H9 (cell line): ENCODE results near the gene UBE3B. TPM values are rescaled to one million over a fixed set of nuclear protein-coding genes. Genes with fewer than 3 reads are reported as not detected.

Experiments
- DNase-seq: peaks from one replicate; pipeline ENCODE4 v3.0.0-alpha.2; 2017
- H2AFZ ChIP-seq: one replicate; pipeline ENCODE4 v1.6.1; 2013; ENCODE audit warnings: mild to moderate bottlenecking, low read length, control low read depth, moderate library complexity
- H2AK5ac ChIP-seq: 2 replicates; pipeline ENCODE4 v1.6.1; 2013; ENCODE audit warnings: low read length, control low read depth, mixed read lengths; ENCODE audit not compliant: insufficient read length
- H2BK120ac ChIP-seq: one replicate; pipeline ENCODE4 v1.6.1; 2013; ENCODE audit warnings: low read depth, mild to moderate bottlenecking, low read length, control low read depth, inconsistent platforms; ENCODE audit not compliant: poor library complexity, severe bottlenecking
- H2BK12ac ChIP-seq: 2 replicates; pipeline ENCODE4 v1.6.1; 2013; ENCODE audit warnings: low read length, control low read depth, mixed read lengths, low read depth; ENCODE audit not compliant: insufficient read length
- H2BK15ac ChIP-seq: 2 replicates; pipeline ENCODE4 v1.6.1; 2013; ENCODE audit warnings: low read depth, low read length, control low read depth
- H2BK20ac ChIP-seq: one replicate; pipeline ENCODE4 v1.6.1; 2013; ENCODE audit warnings: low read depth, mild to moderate bottlenecking, low read length, control low read depth, inconsistent platforms; ENCODE audit not compliant: poor library complexity, severe bottlenecking
- H2BK5ac ChIP-seq: 2 replicates; pipeline ENCODE4 v1.6.1; 2013; ENCODE audit warnings: low read length, control low read depth, mixed read lengths; ENCODE audit not compliant: insufficient read length
- H3K14ac ChIP-seq: 2 replicates; pipeline ENCODE4 v1.6.1; 2013; ENCODE audit warnings: low read length, control low read depth; ENCODE audit not compliant: insufficient read depth
- H3K18ac ChIP-seq: 2 replicates; pipeline ENCODE4 v1.6.1; 2013; ENCODE audit warnings: low read depth, mild to moderate bottlenecking, mixed read lengths, low read length, control low read depth; ENCODE audit not compliant: insufficient read length
- H3K23ac ChIP-seq: 2 replicates; pipeline ENCODE4 v1.6.1; 2013; ENCODE audit warnings: low read length, control low read depth, mixed read lengths, low read depth; ENCODE audit not compliant: insufficient read length
- H3K23me2 ChIP-seq: 2 replicates; pipeline ENCODE4 v1.6.1; 2013; ENCODE audit warnings: low read depth, mild to moderate bottlenecking, mixed read lengths, low read length, control low read depth; ENCODE audit not compliant: insufficient read length, poor library complexity, severe bottlenecking
- H3K27ac ChIP-seq: 2 replicates; pipeline ENCODE4 v1.5.1; 2013; ENCODE audit warnings: low read length, control low read depth, mixed read lengths, low read depth; ENCODE audit not compliant: insufficient read length
- H3K27me3 ChIP-seq: 2 replicates; pipeline ENCODE4 v1.6.1; 2013; ENCODE audit warnings: low read length, control low read depth, inconsistent platforms; ENCODE audit not compliant: insufficient read depth
- H3K4ac ChIP-seq: 2 replicates; pipeline ENCODE4 v1.6.1; 2013; ENCODE audit warnings: low read depth, mild to moderate bottlenecking, control low read depth, inconsistent platforms, low read length, moderate library complexity
- H3K4me1 ChIP-seq: 2 replicates; pipeline ENCODE4 v1.6.1; 2013; ENCODE audit warnings: low read length, control low read depth, inconsistent platforms; ENCODE audit not compliant: insufficient read depth
- H3K4me2 ChIP-seq: 2 replicates; pipeline ENCODE4 v1.6.1; 2013; ENCODE audit warnings: low read length, control low read depth, mixed read lengths; ENCODE audit not compliant: insufficient read length, insufficient read depth
- H3K56ac ChIP-seq: 2 replicates; pipeline ENCODE4 v1.6.1; 2013; ENCODE audit warnings: low read depth, mild to moderate bottlenecking, mixed read lengths, low read length, control low read depth; ENCODE audit not compliant: insufficient read length
- H3K79me1 ChIP-seq: 2 replicates; pipeline ENCODE4 v1.6.1; 2013; ENCODE audit warnings: low read depth, mild to moderate bottlenecking, moderate library complexity, low read length, control low read depth, inconsistent platforms; ENCODE audit not compliant: insufficient read depth, poor library complexity, severe bottlenecking
- H3K79me2 ChIP-seq: 2 replicates; pipeline ENCODE4 v1.6.1; 2013; ENCODE audit warnings: low read length, control low read depth, inconsistent platforms; ENCODE audit not compliant: insufficient read depth
- H3K9ac ChIP-seq: 2 replicates; pipeline ENCODE4 v1.6.1; 2013; ENCODE audit warnings: low read length, control low read depth, mixed read lengths; ENCODE audit not compliant: insufficient read length; ENCODE audit errors: extremely low read depth
- H3K9me3 ChIP-seq: one replicate; pipeline ENCODE4 v1.6.1; 2013; ENCODE audit warnings: low read depth, low read length, inconsistent platforms; ENCODE audit not compliant: control insufficient read depth
- H3T11ph ChIP-seq: one replicate; pipeline ENCODE4 v1.6.1; 2013; ENCODE audit warnings: mild to moderate bottlenecking, low read length, control low read depth, inconsistent platforms
- H4K20me1 ChIP-seq: one replicate; pipeline ENCODE4 v1.6.1; 2013; ENCODE audit not compliant: control insufficient read depth, insufficient read length, insufficient read depth
- H4K5ac ChIP-seq: 2 replicates; pipeline ENCODE4 v1.6.1; 2013; ENCODE audit warnings: low read depth, mild to moderate bottlenecking, mixed read lengths, low read length, control low read depth; ENCODE audit not compliant: insufficient read length
- H4K8ac ChIP-seq: replicated peaks from 2 replicates; pipeline ENCODE4 v1.6.1; 2013; ENCODE audit warnings: low read length, control low read depth, mixed read lengths, low read depth; ENCODE audit not compliant: insufficient read length
- H4K91ac ChIP-seq: 2 replicates; pipeline ENCODE4 v1.6.1; 2013; ENCODE audit warnings: low read depth, mild to moderate bottlenecking, moderate library complexity, mixed read lengths, low read length, control low read depth; ENCODE audit not compliant: insufficient read length
- H3K27ac Mint-ChIP-seq, 3 experiments: 2 replicates in 2 of 3; 3 replicates in 1 of 3; pipeline ENCODE4 v1.8.0; 2020 to 2021; ENCODE audit warnings: mixed read lengths in 3 of 3, mild to moderate bottlenecking in 1 of 3, moderate library complexity in 1 of 3
- H3K27me3 Mint-ChIP-seq: 2 replicates; pipeline ENCODE4 v1.8.0; 2021; ENCODE audit warnings: low read depth, mild to moderate bottlenecking, moderate library complexity, mixed read lengths
- H3K36me3 Mint-ChIP-seq, 3 experiments: 2 replicates in 2 of 3; 3 replicates in 1 of 3; pipeline ENCODE4 v1.8.0; 2020 to 2021; ENCODE audit warnings: low read depth in 3 of 3, mixed read lengths in 3 of 3; ENCODE audit not compliant: insufficient read depth in 1 of 3
- H3K4me1 Mint-ChIP-seq, 2 experiments: 2 replicates each; pipeline ENCODE4 v1.8.0; 2020; ENCODE audit warnings: mixed read lengths in 2 of 2
- H3K4me3 Mint-ChIP-seq, 2 experiments: 2 replicates in 1 of 2; 3 replicates in 1 of 2; pipeline ENCODE4 v1.8.0; 2020 to 2021; ENCODE audit warnings: mild to moderate bottlenecking in 2 of 2, mixed read lengths in 2 of 2, moderate library complexity in 1 of 2
- H3K9me3 Mint-ChIP-seq, 2 experiments: 2 replicates in 1 of 2; 3 replicates in 1 of 2; pipeline ENCODE4 v1.8.0; 2020; ENCODE audit warnings: mild to moderate bottlenecking in 2 of 2, mixed read lengths in 2 of 2, moderate library complexity in 1 of 2
- WGBS: extraction: QIAGEN DNeasy Blood & Tissue Kit; methylation state at CpG from one replicate; pipeline ENCODE4 v1.1.7; 2013; ENCODE audit warnings: missing lambda C conversion rate, low lambda C conversion rate, mixed read lengths; ENCODE audit not compliant: insufficient read length; ENCODE audit errors: extremely low coverage; 5-methylcytosine and 5-hydroxymethylcytosine counted together
- total RNA-seq: library from RNA; stranded (reverse); gene quantifications from 2 replicates; pipeline ENCODE4 v1.2.1, GENCODE V29; 2021
- TF ChIP-seq, protein P1 (sequence below): fragments of 200-600 bp; sonication (generic); conservative IDR thresholded peaks from 3 replicates; pipeline ENCODE4 v1.8.0; 2021; ENCODE audit warnings: antibody characterized with exemption, mild to moderate bottlenecking

Gene UBE3B
- total RNA-seq, 1 experiment from 2014 or later, result 24.2 TPM

DNA sequence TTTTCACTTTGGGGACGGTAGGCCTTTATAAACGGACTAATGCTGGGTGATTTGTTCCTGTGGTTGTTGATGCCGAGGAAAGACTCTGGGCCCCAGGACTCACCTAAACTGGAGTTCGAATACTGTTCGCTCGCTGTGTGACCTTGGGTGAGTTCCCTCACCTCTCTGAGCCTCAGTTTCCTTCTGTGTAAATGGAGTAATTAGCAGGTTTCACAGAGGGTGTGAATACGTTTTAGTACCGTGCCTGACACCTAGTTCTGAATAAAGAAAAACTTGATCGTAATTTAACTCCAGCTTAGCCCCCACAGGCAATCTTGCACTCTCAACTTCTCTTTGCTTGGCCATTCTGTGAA is 505 bp downstream of the UBE3B start:
- Histone ChIP-seq H3T11ph (no peak overlapping the region), H4K5ac (peak overlapping the region; percentile 80), H3K9ac (peak overlapping the region; percentile 95), H4K91ac (no peak overlapping the region), H3K56ac (no peak overlapping the region), H3K27me3 (no peaks in the 10 kb centered on the region), H3K18ac (no peak overlapping the region), H2BK5ac (no peak overlapping the region), H2BK120ac (no peak overlapping the region), H3K23me2 (peaks cover 21% of the 10 kb centered on the region), H2BK12ac (no peak overlapping the region), H3K4me1 (peaks cover 4% of the 10 kb centered on the region; the same call in 1 of the 2 replicates), H2AK5ac (no peak overlapping the region), H3K79me2 (peaks cover 34% of the 10 kb centered on the region; the same call in 1 of the 2 replicates), H3K23ac (no peak overlapping the region), H3K79me1 (peaks cover 10% of the 10 kb centered on the region), H3K4me2 (peak overlapping the region; percentile 91), H4K8ac (no peak overlapping the region), H2BK20ac (no peak overlapping the region), H2BK15ac (no peak overlapping the region), H3K27ac (no peak overlapping the region), H2AFZ (no peak overlapping the region), H3K4ac (no peak overlapping the region), H3K14ac (peak overlapping the region; percentile 83; the same call in 1 of the 2 replicates), H4K20me1 (no peaks in the 10 kb centered on the region), H3K9me3 (no peaks in the 10 kb centered on the region)
- peak overlapping the region; percentile 97 to 98 for H3K4me3 Mint-ChIP-seq
- TF ChIP-seq, protein P1, sequence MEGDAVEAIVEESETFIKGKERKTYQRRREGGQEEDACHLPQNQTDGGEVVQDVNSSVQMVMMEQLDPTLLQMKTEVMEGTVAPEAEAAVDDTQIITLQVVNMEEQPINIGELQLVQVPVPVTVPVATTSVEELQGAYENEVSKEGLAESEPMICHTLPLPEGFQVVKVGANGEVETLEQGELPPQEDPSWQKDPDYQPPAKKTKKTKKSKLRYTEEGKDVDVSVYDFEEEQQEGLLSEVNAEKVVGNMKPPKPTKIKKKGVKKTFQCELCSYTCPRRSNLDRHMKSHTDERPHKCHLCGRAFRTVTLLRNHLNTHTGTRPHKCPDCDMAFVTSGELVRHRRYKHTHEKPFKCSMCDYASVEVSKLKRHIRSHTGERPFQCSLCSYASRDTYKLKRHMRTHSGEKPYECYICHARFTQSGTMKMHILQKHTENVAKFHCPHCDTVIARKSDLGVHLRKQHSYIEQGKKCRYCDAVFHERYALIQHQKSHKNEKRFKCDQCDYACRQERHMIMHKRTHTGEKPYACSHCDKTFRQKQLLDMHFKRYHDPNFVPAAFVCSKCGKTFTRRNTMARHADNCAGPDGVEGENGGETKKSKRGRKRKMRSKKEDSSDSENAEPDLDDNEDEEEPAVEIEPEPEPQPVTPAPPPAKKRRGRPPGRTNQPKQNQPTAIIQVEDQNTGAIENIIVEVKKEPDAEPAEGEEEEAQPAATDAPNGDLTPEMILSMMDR, result no peak
- no peak for DNase-seq
- no CpG with 5 or more reads among the region's 9 CpGs for WGBS
- H3K4me1 Mint-ChIP-seq, result peaks cover 23 to 29% of the 10 kb centered on the region in 2 experiments
- H3K9me3 Mint-ChIP-seq, result no peaks in the 10 kb centered on the region
- H3K36me3 Mint-ChIP-seq, result peaks cover 0 to 6% (median 0%) of the 10 kb centered on the region in 3 experiments; a peak in 2 of 7 replicates
- peak overlapping the region; percentile 92 to 100 (median 100); a peak in 6 of 7 replicates for H3K27ac Mint-ChIP-seq
- H3K27me3 Mint-ChIP-seq, result no peaks in the 10 kb centered on the region
